GM21360 (cell line): ENCODE results near the gene THOP1.

Experiments used
- ATAC-seq: cut with Tn5 transposase; IDR thresholded peaks from one replicate; pipeline ENCODE4 v1.9.1; 2021; ENCODE audit warnings: mild to moderate bottlenecking, moderate library complexity; ENCODE audit not compliant: unreplicated experiment

The THOP1 gene

GRCh38 chr19:2850256-2850925, 65.1 kb downstream of the THOP1 start:
- no peak for ATAC-seq

GRCh38 chr19:2852598-2852997, 67.3 kb downstream of the THOP1 start:
- no peak for ATAC-seq

GRCh38 chr19:2853015-2853606, 67.8 kb downstream of the THOP1 start:
- ATAC-seq, result no peak

GRCh38 chr19:2854849-2855248, 69.5 kb downstream of the THOP1 start:
- no peak for ATAC-seq

- no peak for ATAC-seq
Measured at GRCh38 chr19:2856457-2857050, 71.3 kb downstream of the THOP1 start.

GRCh38 chr19:2858864-2859263, 73.6 kb downstream of the THOP1 start:
- ATAC-seq, result no peak

GRCh38 chr19:2863816-2864215, 78.5 kb downstream of the THOP1 start:
- ATAC-seq, result no peak
